ENCODE results near the gene PRRG4. TPM values are rescaled to one million over a fixed set of nuclear protein-coding genes. Genes with fewer than 3 reads are reported as not detected.
"Not testable (repeated sequence)": the region's sequence is repeated elsewhere in the genome, so short reads cannot be mapped to it uniquely, and the experiment has no call there.

PRRG4 gene
- polyA plus RNA-seq, 3 donors from 2014 or later = not detected

DNA sequence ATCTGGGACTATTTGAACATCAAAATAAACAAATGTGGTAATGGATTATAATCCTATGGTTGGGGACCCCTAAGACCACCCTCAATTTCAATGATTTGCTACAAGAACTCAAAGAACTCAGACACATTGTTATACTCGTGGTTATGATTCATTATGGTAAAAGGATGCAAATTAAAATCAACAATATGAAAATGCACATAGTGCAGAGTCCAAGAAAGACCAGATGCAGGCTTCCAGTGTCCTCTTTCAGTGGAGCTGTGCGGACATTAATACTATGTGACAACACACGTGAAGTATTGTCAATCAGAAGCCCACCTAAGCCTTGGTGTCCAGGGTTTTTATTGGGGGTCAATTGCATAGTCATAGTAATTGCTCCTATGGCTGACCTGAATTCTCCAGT, 53.7 kb downstream of the PRRG4 start:
- no peaks in the 10 kb centered on the region for H3K36me3 Mint-ChIP-seq
- no peak for DNase-seq
- peaks cover 0 to 6% (median 0%) of the 10 kb centered on the region in 3 donors for H3K27me3 Mint-ChIP-seq (ENCODE audit: low read depth in 3 of 3)
- no peaks in the 10 kb centered on the region for H3K9me3 Mint-ChIP-seq
- H3K4me1 Mint-ChIP-seq = no peaks in the 10 kb centered on the region
- H3K27ac Mint-ChIP-seq = no peak overlapping the region
- H3K4me3 Mint-ChIP-seq = no peak overlapping the region

DNA sequence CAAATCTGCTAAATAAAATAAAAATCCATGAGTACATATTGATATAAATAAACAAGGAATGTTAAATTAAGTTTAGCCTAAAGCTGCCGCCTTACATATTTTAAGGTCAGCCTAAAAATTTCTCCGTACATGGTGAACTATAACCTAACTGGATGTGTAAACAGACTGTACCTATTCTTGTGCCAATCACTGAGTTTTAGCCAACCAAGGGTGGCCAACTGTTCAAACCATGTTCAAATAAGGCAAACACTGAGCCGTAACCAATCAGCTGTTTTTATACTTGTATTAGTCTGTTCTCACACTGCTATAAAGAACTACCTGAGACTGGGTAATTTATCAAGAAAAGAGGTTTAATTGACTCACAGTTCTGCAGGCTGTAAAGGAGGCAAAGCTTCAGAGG, 54.3 kb downstream of the PRRG4 start:
- Mint-ChIP-seq H3K4me1 (no peaks in the 10 kb centered on the region), H3K27me3 (ENCODE audit: low read depth in 3 of 3) (peaks cover 0 to 6% (median 0%) of the 10 kb centered on the region in 3 donors), H3K9me3 (no peaks in the 10 kb centered on the region), H3K36me3 (no peaks in the 10 kb centered on the region), H3K27ac (no peak overlapping the region), H3K4me3 (no peak overlapping the region)
- no peak for DNase-seq

DNA sequence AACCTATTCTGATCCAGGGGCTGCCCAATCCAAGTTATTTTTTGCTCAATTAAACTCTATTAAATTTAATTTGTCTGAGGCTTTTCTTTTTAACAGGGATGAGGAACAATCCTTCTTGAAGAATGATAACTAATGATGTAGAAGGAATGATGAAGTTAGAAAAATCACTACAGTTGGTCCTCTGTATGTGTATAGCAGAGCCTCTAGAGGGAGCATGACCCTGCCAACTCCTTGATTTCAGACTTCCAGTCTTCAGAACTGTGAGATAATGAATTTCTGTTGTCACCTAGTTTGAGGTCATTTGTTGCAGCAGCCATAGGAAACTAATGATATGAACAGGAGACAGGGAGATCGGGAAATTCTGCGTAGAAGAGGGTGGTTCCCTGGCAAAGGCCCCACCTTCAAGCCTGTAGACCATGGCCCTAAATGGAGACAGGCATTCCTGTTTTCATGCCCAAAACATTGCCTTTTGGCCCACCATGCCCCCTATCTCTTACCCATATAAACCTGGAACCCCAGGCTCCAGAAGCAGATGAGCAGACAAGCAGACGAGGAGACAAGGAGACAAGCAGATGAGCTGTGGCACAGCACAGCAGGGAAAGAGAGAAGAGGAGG, 55.1 kb downstream of the PRRG4 start:
- no peaks in the 10 kb centered on the region for H3K9me3 Mint-ChIP-seq
- H3K4me1 Mint-ChIP-seq = no peaks in the 10 kb centered on the region
- no peak overlapping the region for H3K4me3 Mint-ChIP-seq
- no peaks in the 10 kb centered on the region for H3K36me3 Mint-ChIP-seq
- no peak for DNase-seq
- no peak overlapping the region for H3K27ac Mint-ChIP-seq
- H3K27me3 Mint-ChIP-seq (ENCODE audit: low read depth in 3 of 3) = peaks cover 0 to 6% (median 0%) of the 10 kb centered on the region in 3 donors

DNA sequence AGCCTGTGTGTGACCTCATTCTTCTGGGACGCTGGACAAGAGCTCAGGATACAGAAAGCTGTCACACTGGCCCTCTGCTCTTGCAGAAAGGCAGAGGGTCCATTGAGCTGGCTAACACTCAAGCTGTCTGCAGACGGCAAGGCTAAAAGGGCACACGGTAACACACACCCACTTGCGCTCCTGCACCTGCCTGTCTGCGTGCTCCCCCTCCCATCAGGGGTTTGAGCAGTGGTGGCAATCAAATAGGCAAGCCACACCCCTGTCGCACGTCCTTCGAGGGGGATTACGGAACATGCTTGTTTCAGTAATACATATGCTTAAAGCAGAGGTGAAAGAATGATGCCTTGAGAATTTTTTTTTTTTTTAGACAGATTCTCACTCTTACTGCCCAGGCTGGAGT, 55.8 kb downstream of the PRRG4 start:
- H3K36me3 Mint-ChIP-seq = no peaks in the 10 kb centered on the region
- no peaks in the 10 kb centered on the region for H3K9me3 Mint-ChIP-seq
- DNase-seq = no peak
- H3K27ac Mint-ChIP-seq = no peak overlapping the region
- no peak overlapping the region for H3K4me3 Mint-ChIP-seq
- H3K4me1 Mint-ChIP-seq = no peaks in the 10 kb centered on the region
- peaks cover 0 to 6% (median 0%) of the 10 kb centered on the region in 3 donors for H3K27me3 Mint-ChIP-seq (ENCODE audit: low read depth in 3 of 3)

DNA sequence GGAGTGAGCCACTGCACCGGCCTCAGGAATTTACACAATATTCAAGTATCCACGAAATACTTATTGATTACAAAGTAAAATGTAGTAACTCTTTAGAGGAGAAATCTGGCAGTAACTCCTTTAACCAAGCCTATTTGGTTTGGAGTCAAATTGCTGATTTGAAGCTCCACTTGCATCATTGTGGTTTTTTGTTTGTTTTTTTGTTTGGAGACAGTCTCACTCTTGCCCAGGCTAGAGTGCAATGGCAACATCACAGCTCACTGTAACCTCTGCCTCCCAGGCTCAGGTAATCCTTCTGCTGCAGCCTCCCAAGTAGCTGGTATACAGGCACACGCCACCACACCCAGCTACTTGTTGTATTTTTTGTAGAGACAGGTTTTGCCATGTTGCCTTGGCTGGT, 56.5 kb downstream of the PRRG4 start:
- Mint-ChIP-seq H3K4me1 (peaks cover 0 to 2% of the 10 kb centered on the region in 2 donors), H3K9me3 (no peaks in the 10 kb centered on the region), H3K27ac (no peak overlapping the region), H3K36me3 (no peaks in the 10 kb centered on the region), H3K4me3 (no peak overlapping the region), H3K27me3 (ENCODE audit: low read depth in 3 of 3) (peaks cover 0 to 6% (median 0%) of the 10 kb centered on the region in 3 donors)
- DNase-seq = no peak

DNA sequence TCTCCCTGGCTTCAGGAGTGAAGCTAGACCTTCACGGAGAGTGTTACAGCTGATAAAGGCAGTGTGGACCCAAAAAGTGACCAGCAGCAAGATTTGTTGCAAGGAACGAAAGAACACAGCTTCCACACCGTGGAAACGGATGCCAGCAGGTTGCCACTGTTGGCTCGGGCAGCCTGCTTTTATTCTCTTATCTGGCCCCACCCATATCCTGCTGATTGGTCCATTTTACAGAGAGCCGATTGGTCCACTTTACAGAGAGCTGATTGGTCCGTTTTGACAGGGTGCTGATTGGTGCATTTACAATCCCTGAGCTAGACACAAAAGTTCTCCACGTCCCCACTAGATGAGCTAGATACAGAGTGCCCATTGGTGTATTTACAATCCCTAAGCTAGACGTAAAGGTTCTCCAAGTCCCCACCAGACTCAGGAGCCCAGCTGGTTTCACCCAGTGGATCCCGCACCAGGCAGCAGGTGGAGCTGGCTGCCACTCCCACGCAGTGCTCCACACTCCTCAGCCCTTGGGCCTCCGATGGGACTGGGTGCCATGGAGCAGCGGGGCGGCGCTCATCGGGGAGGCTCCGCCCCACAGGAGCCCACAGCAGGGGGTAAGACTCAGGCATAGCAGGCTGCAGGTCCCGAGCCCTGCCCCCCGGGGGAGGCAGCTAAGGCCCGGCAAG, 58.1 kb downstream of the PRRG4 start:
- H3K27ac Mint-ChIP-seq, DNase-seq, H3K4me3 Mint-ChIP-seq, H3K36me3 Mint-ChIP-seq, H3K9me3 Mint-ChIP-seq: not testable (repeated sequence)
- peaks cover 5 to 13% of the 10 kb centered on the region in 2 donors for H3K4me1 Mint-ChIP-seq
- H3K27me3 Mint-ChIP-seq (ENCODE audit: low read depth in 3 of 3) = peaks cover 5 to 11% (median 7%) of the 10 kb centered on the region in 3 donors

DNA sequence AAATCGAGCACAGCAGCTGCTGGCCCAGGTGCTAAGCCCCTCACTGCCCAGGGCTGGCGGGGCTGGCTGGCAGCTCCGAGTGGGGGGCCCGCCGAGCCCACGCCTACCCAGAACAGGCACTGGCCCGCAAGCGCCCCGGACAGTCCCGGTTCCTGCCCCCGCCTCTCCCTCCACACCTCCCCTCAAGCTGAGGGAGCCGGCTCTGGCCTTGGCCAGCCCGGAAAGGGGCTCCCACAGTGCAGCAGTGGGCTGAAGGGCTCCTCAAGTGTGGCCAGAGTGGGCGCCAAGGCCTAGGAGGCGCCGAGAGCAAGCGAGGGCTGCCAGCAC, 58.6 kb downstream of the PRRG4 start:
- not testable (repeated sequence) for DNase-seq, H3K36me3 Mint-ChIP-seq, H3K4me3 Mint-ChIP-seq, H3K27ac Mint-ChIP-seq, H3K9me3 Mint-ChIP-seq
- Mint-ChIP-seq H3K4me1 (peaks cover 5 to 13% of the 10 kb centered on the region in 2 donors), H3K27me3 (ENCODE audit: low read depth in 3 of 3) (peaks cover 6 to 11% (median 8%) of the 10 kb centered on the region in 3 donors)

DNA sequence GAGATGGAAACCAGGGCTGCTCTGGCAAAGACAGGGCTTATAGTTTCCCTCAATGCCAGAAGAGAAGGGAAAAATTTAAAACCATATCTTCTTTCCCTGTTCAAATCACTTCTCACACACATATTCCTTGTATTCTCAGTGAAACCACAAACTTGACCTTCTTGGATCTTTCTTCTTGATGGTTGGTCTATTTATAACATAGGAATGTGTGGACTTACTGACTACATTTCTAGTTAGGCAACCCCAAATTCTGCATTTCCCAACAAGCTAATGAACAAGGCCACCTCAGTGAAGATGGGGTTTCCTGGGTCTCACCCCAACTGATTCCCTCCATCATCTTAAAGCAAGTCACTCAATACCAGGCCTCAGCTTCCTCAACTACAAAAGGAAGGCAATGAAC, 59.1 kb downstream of the PRRG4 start:
- Mint-ChIP-seq H3K9me3 (no peaks in the 10 kb centered on the region), H3K4me1 (peaks cover 8 to 14% of the 10 kb centered on the region in 2 donors), H3K36me3 (no peaks in the 10 kb centered on the region), H3K4me3 (no peak overlapping the region), H3K27me3 (ENCODE audit: low read depth in 3 of 3) (peaks cover 9 to 13% (median 10%) of the 10 kb centered on the region in 3 donors), H3K27ac (no peak overlapping the region)
- no peak for DNase-seq

DNA sequence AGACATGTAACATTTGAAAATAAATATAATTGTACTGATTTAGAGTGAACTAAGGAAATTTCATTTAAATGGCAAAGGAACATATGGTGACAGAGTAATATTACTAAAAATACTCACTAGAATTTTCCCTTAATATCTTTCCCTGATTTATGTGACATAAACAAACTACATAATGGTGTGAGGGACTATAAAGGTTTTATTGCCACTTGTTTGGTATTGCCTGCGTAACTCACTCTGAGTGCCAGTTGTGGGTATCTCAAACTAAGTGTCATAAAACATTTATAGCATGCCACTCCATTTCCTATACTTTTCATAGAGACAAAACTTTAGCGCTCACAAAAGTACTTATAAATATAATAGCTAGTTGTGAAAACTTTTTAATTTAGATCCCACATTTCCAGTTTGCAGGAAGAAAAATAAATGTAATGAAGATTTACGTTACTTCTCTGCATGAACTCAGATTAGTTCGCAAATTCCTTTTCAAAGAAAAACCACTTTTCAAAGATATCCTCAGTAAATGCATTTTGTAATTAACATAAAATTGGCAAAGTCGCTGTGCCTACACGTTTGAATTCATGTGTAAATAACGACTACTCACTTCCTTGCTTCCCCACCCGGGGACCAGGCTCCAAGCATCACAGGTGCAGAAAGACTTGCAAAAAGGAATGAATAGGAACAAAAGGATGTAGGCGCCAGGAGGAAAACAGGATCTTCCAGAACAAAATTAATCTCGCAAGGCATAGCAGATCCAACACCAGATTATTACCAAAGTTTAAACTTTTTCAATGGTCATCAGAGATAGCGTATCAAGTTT, 61.3 kb downstream of the PRRG4 start:
- H3K27me3 Mint-ChIP-seq (ENCODE audit: low read depth in 3 of 3) = peaks cover 9 to 11% (median 10%) of the 10 kb centered on the region in 3 donors
- no peaks in the 10 kb centered on the region for H3K36me3 Mint-ChIP-seq
- peak overlapping the region in 3 of 6 donors; percentile 86 to 92 (median 89) for H3K27ac Mint-ChIP-seq

DNA sequence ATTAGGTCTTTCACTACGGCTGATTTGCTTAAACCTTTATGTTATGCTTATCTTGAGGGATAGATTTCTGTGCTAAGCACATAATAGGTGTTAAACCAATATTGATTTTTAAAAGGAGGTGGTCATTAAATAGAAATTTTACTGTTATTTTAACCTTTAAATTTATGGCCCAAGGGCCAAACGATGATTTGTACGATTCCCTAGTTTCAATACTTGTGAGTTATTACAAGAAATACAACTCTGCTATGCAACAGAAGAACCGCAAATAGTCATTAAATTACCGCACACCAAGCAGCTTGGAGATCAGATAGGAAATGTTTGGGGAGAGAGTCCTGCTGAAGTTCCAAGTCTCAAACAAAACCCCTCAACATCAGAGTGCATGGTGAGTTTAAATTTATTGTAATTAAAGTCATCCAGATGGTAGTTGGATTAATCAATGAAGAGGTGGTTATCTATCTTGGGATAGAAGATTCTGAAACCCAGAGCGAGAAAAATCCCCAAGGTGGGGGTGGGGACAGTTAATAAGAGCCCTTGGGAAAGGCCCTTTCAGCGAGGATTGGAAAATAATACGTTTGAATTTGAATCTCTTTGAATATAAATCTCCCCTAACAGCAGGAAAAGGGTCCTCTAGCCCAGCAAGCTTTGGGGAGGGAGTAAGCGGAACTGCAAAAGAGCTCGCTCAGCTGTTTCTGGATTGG, 62.1 kb downstream of the PRRG4 start:
- DNase-seq = no peak
- H3K27ac Mint-ChIP-seq = peak overlapping the region; percentile 73 to 92 (median 88)
- peak overlapping the region; percentile 85 to 92 (median 90) for H3K4me3 Mint-ChIP-seq
- H3K9me3 Mint-ChIP-seq = no peaks in the 10 kb centered on the region
- no peaks in the 10 kb centered on the region for H3K36me3 Mint-ChIP-seq
- peaks cover 9 to 10% (median 10%) of the 10 kb centered on the region in 3 donors for H3K27me3 Mint-ChIP-seq (ENCODE audit: low read depth in 3 of 3)
- H3K4me1 Mint-ChIP-seq = peaks cover 16 to 23% of the 10 kb centered on the region in 2 donors

More for the DNA sequence above, 61.3 kb downstream of the PRRG4 start:
- Mint-ChIP-seq H3K9me3 (no peaks in the 10 kb centered on the region), H3K4me1 (peaks cover 16 to 23% of the 10 kb centered on the region in 2 donors), H3K4me3 (peak overlapping the region; percentile 85 to 92 (median 90))
- no peak for DNase-seq

DNA sequence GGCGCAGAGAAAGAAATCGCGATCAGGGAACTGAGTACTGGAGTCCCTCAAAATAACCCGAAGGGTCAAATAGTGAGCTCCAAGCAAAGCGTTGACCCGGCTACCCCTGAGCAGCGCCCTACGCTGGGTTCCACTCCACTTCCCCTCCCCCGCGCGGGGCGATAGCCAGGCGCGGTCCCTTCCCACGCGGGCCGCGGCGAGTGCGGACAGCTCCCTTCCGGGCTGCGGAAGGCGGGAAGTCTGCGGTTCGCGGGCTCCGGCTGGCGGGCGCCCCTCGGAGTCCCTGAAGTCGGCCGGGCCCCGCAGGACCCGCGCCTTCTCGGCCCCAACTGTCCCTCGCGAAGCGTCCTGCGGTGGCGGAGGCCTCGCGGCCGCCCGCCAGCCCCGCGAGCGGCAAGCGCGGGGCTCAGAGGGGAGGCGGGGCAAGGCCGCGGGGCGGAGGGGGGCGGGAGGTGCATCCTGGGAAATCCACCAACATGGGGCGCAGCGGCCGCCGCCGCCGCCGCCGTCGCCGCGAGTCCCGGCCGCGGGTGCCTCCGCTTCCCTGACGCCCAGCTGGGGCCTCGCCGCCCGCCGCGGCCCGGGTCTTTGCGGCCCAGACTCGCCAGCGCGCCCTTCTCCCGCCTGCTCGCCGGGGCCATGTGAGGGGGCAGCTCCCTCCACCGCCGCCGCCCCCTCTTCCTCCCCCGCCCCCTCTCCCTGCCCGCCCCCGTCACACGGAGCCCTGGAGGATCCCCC, 62.8 kb downstream of the PRRG4 start, which contains the start of gene QSER1:
Gene QSER1, plus strand, starts transcription at position 457 of the 738 bp plus-strand sequence. CDS start 315 bp downstream, outside the sequence.
- no peaks in the 10 kb centered on the region for H3K9me3 Mint-ChIP-seq
- H3K4me1 Mint-ChIP-seq = peaks cover 18 to 23% of the 10 kb centered on the region in 2 donors
- H3K36me3 Mint-ChIP-seq = no peaks in the 10 kb centered on the region
- peaks cover 9 to 10% (median 10%) of the 10 kb centered on the region in 3 donors for H3K27me3 Mint-ChIP-seq (ENCODE audit: low read depth in 3 of 3)
- peak; percentile 72 to 74 (median 72) for DNase-seq
- peak within 1 kb of the TSS; percentile 73 to 92 (median 90) for H3K27ac Mint-ChIP-seq
- H3K4me3 Mint-ChIP-seq = peak within 1 kb of the TSS; percentile 90 to 94 (median 94)

DNA sequence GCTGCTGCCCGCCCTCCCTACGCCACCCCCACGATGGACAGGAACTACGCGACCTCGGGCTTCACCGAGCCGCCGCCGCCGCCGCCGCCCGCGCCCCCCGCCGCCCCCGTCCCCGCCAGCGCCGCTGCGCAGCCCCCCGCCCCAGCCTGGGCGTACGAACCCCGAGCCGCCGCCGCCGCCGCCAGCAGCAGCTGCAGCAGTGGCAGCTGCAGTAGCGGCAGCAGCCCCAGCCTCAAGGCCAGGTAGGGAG, 63.3 kb downstream of the PRRG4 start:
- no peaks in the 10 kb centered on the region for H3K36me3 Mint-ChIP-seq
- H3K27ac Mint-ChIP-seq = no peak overlapping the region
- DNase-seq = no peak

More for the DNA sequence above, 63.3 kb downstream of the PRRG4 start:
- H3K9me3 Mint-ChIP-seq = no peaks in the 10 kb centered on the region
- peaks cover 9 to 10% (median 10%) of the 10 kb centered on the region in 3 donors for H3K27me3 Mint-ChIP-seq (ENCODE audit: low read depth in 3 of 3)
- H3K4me3 Mint-ChIP-seq = peak overlapping the region in 3 of 5 donors; percentile 90 to 94 (median 90)
- peaks cover 20 to 23% of the 10 kb centered on the region in 2 donors for H3K4me1 Mint-ChIP-seq

All from immature natural killer cell (primary cell).